H4 (cell line): ENCODE data around the gene PIK3R5. TPM values are rescaled to one million over a fixed set of nuclear protein-coding genes. Genes with fewer than 3 reads are reported as not detected.

Experiments
- DNase-seq: peaks from one replicate; pipeline ENCODE4 v3.0.0-alpha.2; 2015; ENCODE audit warnings: low spot score
- total RNA-seq: library from RNA; depleted of rRNA; stranded (reverse); fragments of >200 nt; shearing (Covaris generic); gene quantifications from 2 replicates; pipeline ENCODE4 v1.2.3, GENCODE V29; 2014

Gene PIK3R5
- total RNA-seq, 1 experiment from 2014 or later: not detected

DNA sequence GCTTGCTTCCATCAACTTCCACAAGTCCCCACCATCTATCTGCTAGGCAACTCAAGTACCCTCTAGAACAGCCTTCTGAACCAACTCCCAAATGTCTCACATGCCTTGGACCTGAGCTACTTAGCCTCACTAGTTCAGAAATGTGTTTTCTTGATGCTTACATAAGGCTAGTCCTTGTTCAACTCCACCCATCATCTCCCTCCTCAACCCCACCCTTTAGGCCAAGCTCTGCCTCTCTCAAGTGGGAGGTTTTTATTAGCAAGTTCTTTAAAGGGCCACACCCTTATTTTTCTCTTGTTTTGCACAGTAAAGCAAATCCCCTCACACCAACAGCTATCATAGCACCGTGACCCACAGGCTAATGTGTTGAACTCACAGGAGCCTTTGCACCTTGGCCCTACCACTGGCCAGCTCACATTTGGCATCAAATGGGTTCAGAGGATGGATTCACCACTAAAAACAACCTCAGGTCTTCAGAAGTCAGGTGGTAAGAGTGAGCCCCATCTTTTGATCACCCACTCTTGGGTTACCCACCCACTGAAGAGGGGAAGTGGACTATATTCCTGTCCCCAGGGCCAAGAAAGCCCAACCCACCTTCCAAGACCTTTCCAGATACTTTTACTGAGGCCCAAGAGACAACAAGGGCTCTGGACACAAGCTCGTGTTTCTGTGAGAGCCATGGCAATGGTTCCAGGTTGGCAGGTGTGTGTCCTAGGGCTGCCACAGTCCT lies 12.2 kb downstream of the PIK3R5 start:
- no peak for DNase-seq

DNA sequence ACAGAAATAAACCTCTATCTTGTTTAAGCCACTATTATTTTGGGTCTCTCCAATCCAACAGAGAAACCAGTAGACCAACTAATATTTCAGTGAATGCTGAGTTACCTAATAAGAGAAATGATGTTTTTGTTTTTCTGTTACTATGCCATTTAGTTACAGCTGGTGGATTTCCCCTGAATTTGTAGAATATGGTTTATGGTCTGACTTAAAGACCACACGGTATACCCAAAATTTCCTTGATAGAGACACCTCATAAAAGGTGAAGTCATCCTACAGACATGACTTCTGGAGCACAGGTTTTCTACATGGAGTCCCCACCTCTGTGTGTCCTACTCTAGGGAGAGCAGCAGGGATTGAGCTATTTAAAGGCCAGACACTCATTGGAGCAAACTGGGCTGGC lies 13.3 kb downstream of the PIK3R5 start:
- no peak for DNase-seq

GRCh38 chr17:8951206-8951605 lies 14.3 kb downstream of the PIK3R5 start:
- DNase-seq: no peak

- no peak for DNase-seq
Observed at GRCh38 chr17:8949061-8949661, 16.3 kb downstream of the PIK3R5 start.

- DNase-seq: no peak
Observed at GRCh38 chr17:8948462-8948861, 17.0 kb downstream of the PIK3R5 start.

GRCh38 chr17:8947201-8947600 lies 18.3 kb downstream of the PIK3R5 start:
- DNase-seq: no peak

DNA sequence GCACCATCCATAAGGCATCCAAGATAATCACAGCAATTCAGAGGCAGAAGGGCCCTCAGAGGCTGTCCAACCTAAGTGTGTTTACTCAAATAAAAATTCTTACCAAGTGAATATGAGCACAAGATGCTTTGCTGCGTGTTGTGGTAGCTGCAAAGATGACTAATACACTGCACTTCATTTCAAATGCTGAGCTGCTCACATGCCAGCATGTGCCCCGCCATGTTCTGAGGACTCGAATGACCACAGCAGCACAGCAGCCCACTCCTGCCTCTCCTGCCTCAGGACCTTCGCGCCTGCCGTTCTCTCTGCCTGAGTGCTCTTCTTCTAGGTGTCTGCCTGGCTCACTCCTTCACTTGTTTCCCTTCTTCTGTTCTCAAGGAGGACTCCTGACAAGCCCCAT lies 19.0 kb downstream of the PIK3R5 start:
- peak; percentile 44 for DNase-seq

- DNase-seq: no peak
Observed at GRCh38 chr17:8946071-8946470, 19.4 kb downstream of the PIK3R5 start.

DNA sequence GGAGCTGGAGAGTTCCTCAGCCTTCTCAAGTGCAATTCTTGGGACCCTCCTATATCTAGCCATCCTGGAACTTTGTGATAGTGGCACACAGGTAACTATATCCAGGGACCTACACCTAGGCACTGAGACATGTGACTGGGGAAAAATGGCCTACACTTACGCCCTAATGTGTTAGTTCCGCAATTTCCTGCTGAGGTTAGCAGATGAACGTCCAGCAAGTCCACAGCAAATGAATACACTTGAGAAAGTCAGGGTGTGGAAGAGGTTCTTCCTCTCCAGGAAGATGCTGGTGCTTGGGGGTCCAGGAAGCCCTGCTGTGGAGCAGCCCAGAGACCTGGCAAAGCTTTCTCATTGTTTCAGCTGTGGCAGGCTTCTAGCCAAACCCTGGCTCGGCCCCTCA lies 20.8 kb downstream of the PIK3R5 start:
- DNase-seq: no peak

DNA sequence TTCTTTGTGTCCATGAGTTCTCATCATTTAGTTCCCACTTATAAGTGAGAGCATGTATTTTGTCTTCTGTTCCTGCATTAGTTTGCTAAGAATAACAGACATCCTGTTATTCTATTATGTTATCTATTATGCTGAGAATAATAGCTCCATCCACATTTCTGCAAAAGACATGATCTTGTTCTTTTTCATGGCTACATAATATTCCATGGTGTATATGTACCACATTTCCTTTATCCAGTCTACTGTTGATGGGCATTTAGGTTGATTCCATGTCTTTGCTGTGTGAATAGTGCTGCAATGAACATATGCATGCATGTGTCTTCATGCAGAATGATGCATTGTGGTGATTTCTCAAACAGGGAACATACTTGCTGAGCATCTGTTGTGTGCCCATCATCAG lies 21.4 kb downstream of the PIK3R5 start:
- DNase-seq: no peak

- DNase-seq: no peak
Observed at GRCh38 chr17:8941980-8942622, 23.4 kb downstream of the PIK3R5 start.

- DNase-seq: no peak
Observed at GRCh38 chr17:8941520-8941919, 24.0 kb downstream of the PIK3R5 start.

DNA sequence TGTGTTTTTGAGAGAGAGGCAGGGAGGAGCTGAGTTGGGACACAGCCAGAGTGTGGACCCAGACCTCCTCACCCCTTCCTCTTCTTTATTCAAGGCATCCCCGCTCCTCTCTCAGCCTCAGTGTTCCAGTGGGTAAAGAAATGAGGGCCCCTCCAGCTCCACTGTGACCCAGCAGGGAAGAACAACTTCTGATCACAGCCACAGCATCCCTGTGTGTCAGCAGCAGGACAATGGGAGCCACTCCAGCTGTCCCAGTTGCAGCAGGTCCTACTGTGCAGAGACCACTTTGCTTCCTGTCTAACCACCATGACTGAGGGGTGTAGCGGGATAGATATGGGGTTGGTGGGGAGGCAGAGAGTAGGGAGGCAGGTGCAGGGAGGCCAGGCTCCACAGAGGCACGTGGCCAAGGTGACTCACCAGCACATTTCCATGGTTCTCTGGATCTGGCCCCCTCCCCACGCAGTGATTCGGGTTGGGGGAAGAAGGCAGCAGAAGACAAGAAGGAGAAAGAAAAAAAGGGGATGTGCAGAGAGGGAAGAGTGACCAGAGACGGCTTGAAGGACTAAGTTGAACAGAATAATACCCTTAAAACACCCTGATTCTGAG lies 24.5 kb downstream of the PIK3R5 start:
- no peak for DNase-seq

GRCh38 chr17:8939496-8940334 lies 25.8 kb downstream of the PIK3R5 start:
- DNase-seq: no peak

DNA sequence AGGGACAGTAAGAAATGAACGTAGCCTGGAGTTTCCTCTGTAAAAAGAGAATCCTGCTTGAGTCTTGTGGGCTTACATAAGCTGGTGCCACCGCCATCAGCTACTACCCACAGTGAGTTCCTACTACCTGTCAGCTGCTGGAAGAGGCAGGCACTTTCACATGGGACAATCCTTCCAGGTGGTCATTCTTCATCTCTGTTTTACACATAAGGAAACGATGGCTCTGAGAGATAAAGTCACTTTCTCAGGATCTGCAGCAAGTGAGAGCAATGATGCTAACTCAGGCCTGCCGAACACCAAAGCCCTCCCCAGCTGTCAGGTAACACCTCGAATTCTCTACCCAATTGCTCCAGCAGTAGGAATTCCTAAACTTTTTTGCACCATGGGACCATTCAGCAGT lies 26.6 kb downstream of the PIK3R5 start:
- DNase-seq: no peak

GRCh38 chr17:8935191-8935590 lies 30.3 kb downstream of the PIK3R5 start:
- peak; percentile 19 for DNase-seq

- no peak for DNase-seq
Observed at GRCh38 chr17:8934346-8934745, 31.2 kb downstream of the PIK3R5 start.

DNA sequence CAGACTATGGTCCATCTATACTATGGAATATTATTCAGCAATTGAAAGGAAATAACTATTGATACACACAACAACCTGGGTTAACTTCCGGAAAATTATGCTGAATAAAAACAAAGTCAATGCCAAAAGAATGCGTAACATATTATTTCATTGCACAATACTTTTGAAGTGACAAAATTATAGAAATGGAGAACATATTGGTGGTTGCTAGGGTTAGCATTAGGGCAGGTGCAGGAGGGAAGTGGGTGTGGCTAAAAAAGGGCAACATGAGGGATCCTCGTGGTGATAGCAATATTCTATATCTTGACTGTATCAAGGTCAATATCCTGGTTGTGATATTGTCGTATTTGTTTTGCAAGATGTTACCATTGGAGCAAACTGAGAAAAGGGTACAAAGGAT lies 34.9 kb downstream of the PIK3R5 start:
- no peak for DNase-seq

GRCh38 chr17:8928347-8928746 lies 37.2 kb downstream of the PIK3R5 start:
- no peak for DNase-seq

- DNase-seq: no peak
Observed at GRCh38 chr17:8927395-8927794, 38.1 kb downstream of the PIK3R5 start.

DNA sequence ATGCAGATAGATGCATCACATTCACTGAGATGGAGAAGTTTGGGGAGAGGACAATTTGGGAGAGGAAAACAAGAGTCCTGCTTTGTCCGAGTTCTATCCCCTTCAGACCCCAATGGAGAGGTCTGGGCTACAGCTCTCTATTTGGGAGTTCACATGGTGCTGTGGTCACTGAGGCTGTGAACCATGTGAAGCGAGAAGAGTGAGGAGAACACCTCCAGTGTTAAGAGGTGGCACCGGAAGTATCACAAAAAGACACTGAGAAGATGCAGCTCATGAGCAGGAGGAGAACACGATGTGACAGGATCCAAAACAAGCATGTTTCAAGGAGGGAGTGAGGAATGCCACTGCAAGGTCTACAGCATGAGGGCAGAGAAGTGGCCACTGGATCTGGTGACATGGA lies 39.7 kb downstream of the PIK3R5 start:
- no peak for DNase-seq

GRCh38 chr17:8925141-8925540 lies 40.4 kb downstream of the PIK3R5 start:
- no peak for DNase-seq
